GM10847 (cell line): ENCODE measurements around the gene OR2AG2.

Source experiments
- POLR2A ChIP-seq: IDR thresholded peaks from 2 replicates; pipeline ENCODE4 v1.6.1; 2011; ENCODE audit not compliant: insufficient read length; ENCODE audit errors: extremely low read depth

Gene OR2AG2

DNA sequence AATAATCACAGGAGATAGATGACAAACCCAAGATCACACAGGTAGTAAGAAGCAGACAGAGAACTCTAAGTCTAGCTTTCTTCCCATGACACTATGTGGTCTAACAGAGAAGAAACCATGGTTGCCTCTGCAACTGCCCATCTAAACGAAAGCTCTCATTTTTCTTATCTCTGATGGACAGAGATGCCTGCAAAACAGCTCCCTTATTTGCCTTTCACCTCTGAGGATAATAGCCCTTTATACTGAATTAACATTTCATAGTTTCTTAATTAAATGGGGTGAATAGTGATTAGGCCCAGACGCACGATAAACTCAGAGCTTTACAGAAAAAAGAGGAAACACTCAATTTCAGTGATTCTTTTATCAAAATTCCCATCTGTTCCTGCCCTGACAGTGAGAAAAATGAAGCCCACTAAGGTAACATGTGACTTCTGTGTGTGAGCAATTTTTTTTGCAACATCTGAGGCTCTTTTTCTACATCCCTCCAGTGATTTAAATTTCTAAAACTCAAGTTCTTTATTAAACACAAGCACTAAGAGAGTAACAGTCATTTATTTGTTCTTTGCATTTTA, 24.6 kb downstream of the OR2AG2 start:
- no peak for TF ChIP-seq POLR2A

DNA sequence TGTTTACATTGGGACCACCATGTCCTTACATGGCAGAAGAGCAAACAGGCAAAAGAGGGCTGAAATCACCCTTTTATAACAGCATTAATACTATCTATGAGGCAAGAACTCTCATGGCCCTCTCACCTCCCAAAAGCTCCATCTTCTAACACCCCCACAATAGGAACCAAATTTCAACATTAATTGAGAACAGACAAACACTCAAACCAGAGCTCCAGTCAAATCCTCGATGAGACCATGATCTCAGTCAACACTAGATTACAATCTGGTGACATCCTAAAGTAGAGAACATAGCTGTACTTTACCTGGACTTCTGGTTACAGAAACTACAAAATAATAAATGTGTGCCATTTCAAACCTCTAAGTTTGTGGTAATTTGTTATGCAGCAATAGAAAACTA, 25.1 kb downstream of the OR2AG2 start:
- TF ChIP-seq POLR2A = no peak

DNA sequence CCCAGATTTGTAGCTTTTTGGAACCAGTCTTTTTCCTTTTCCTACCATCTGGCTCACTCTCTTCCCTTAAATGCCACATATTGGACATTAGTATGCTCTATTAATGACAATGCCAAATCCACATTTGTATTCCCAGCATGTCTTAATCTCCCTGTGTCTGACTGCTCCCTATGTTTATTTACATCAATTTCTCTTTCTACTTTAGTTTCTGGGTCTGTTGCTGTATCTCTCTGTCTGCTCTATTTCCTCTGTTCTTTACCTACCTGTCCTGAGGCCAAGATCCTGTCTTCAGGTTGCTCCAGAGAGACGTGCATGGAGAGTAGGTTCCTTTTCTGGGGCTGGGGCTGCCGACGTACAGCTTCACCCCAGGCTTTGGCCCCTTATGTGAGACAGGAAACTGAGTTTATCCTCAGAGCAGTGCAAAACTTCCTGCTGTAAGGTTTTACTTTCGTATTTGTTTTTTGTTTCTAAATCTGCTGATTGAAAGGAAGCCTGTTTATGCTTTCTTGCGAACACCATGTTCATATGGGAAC, 25.6 kb downstream of the OR2AG2 start:
- TF ChIP-seq POLR2A = peak; percentile 33

DNA sequence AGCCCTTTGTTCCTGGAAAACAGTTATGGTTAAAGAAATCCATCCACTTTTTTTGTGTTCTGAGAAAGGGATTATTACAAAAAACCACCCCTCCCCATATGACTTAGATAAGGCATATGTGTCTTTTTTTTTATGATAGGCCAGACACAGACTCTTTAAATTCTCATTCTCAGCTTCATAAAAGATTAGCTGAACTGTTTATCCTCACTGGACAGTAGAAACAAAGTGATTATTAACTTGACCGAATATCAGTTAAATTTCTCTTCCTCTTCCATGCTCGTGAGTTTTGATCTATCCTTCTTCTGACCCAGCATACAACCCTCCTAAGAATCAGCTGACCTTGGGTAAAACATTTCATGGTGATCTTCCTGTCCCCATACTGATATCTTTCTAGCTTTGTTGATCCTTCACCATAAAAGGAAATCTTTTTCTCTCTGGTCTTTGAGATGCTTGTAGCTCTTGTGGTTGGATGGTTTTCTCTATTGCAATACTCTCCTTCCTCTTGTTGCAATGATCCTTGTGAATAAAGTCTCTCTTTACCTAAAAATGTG, 26.2 kb downstream of the OR2AG2 start:
- TF ChIP-seq POLR2A = no peak

GRCh38 chr11:6745018-6745417, 26.8 kb downstream of the OR2AG2 start:
- no peak for TF ChIP-seq POLR2A

- TF ChIP-seq POLR2A = no peak
Measured at GRCh38 chr11:6742260-6742659, 29.5 kb downstream of the OR2AG2 start.

DNA sequence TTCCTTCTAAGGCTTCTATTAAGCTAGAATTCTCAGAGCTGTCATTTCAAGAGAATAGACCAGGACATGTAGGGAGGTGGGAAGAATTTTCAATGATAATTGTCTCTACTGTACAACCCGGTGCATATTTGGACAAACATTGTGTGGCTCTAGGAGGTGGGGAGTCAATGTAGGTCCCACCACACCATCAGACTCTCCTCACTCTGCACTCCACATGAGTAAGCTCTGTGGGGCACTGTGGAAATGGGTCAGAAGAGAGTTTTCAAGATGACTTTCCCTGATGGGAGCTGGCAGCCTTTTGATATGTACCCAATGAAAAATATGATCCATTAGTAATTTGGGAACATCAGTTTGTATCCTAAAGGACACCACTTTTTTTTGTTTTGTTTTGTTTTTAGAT, 33.2 kb downstream of the OR2AG2 start:
- no peak for TF ChIP-seq POLR2A

DNA sequence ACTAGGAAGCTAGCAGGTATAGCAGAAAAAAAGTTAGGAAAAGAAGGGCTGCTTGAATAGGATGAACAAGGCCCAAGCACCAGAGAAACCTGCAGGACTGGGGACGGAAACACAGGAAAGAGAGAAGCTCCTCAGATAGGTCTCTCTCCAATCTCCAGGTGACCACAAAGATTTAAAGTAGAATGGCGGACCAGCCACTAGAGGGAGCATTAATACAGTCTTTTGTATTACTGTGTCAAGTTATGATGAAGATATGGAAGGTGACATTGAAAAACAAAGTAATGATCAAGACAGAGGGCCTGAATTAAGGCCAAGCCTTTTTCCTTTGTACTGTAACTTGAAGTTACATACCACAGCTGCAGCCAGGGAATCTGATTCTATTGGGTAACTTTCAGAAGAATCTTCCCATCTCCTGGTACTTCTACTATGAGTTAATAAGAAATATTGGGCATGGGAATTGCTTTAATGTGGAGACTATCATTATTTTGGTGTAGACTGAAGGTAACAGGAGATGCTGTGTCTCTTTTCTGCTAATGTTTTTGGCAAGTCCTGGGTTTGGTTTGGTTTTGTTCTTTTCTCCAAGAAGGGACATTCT, 33.8 kb downstream of the OR2AG2 start:
- no peak for TF ChIP-seq POLR2A

DNA sequence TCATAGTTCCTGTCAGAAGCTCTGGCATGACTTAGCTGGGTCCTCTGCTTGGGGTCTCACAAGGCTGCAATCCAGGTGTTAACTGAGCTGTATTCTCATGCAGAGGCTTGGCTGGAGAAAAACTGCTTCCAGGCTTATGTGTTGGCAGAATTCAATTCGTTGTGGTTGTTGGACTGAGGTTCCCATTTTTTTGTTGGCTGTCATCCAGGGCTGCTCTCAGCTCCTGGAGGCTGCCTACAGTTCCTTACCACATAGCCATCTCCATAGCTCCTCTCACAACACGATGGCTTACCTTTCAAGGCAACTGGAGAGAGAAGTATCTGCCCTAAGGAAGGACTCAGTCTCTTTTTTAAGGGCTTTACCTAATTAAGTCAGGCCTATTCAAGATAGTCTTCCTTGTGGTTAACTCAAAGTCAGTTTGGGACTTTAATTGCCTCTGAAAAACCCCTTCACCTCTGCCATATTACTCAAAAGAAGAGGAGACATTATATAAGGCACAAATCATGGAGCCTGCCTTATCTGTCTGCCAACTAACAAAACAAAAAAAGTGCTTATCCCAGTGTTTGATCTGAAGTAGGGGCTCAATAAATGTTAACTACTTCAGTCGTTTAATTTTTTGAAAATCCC, 35.2 kb downstream of the OR2AG2 start:
- TF ChIP-seq POLR2A = no peak

- TF ChIP-seq POLR2A = no peak
Measured at GRCh38 chr11:6735306-6735705, 36.5 kb downstream of the OR2AG2 start.

DNA sequence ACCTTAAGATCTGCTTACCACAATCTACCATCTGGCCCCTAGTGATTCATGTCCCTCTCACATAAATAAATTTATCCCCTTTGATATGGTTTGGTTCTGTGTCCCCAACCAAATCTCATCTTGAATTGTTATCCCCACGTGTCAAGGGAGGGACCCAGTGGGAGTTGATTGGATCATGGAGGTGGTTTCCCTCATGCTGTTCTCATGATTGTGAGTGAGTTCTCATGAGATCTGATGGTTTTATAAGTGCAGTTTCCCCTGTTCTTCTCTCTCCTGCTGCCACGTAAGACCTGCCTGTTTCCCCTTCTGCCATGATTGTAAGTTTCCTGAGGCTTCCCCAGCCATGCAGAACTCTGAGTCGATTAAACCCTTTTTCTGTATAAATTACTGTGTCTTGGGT, 37.2 kb downstream of the OR2AG2 start:
- no peak for TF ChIP-seq POLR2A

DNA sequence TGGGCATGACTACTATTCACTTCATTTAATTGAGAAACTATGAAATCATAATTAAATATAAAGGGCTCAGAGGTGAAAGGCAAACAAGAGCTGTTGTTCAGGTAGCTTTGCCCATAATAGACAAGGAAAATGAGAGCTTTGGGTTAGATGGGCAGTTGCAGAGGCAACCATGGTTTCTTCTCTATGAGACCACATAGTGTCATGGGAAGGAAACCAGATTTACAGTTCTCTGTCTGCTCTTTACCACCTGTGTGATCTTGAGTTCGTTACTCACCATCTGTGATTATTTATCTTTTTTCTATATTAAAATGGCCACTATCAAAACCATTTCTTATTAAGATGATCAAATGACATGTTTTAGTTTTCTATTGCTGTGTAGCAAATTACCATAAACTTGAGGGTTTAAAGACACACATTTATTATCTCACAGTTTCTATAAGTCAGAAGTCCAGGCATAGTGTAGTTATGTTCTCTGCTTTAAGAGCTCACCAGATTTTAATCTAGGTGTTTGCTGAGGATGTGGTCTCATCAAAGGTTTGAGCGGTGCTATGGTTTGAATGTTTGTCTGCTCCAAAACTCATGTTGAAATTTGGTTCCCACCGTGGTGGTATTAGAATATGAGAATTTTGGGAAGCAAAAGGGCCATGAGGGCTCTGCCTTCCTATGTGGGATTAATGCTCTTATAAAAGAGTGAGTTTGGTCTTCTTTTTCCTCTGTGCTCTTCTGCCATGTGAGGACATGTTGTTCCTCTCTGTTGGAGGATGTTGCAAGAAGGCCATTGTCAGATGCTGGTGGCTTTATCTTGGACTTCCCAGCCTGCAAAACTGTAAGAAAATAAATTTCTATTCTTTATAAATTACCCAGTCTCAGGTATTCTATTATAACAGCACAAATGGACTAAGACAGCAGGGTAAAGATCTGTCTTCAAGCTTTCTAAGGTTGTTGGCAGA, 38.2 kb downstream of the OR2AG2 start:
- no peak for TF ChIP-seq POLR2A

- no peak for TF ChIP-seq POLR2A
Measured at GRCh38 chr11:6727971-6728760, 43.6 kb downstream of the OR2AG2 start.

DNA sequence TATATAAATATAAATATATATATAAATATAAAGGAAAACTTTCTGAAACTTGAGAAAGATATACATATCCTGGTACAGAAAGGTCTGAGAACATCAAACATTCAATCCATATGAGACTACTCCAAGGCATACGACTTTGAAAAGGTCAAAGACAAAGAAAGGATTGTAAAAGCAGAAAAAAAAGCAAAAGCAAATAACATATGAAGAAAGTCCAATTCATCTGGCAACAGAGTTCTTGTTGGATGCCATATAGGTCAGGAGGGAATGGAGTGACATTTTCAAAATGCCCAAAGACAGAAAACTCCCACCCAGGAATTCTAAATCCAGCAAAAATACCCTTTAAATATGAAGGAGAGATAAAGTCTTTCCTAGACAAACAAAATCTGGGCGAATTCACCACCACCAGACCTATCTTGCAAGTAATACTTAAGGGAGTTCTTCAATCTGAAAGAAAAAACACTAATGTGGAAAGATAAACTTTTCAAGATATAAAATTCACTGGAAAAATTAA, 46.3 kb downstream of the OR2AG2 start:
- TF ChIP-seq POLR2A = no peak

DNA sequence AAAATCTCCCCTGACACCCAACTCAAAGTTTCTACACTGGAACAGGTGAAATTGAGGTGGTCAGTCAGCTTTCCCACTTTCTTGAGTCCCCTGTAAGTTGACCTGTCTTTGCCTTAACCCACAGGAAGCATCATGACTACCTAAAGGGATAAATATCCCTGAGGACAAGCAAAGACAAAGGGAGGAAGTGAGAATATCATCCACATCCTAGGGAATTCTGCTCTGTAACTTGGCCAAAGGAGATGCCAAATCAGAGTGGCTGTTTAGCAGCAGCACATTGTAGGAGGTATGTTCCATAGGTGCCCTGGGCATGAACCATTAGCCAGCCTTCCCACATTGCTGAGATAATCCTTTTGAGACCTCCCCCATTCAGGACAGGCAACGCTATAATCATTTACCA, 47.8 kb downstream of the OR2AG2 start:
- TF ChIP-seq POLR2A = no peak

DNA sequence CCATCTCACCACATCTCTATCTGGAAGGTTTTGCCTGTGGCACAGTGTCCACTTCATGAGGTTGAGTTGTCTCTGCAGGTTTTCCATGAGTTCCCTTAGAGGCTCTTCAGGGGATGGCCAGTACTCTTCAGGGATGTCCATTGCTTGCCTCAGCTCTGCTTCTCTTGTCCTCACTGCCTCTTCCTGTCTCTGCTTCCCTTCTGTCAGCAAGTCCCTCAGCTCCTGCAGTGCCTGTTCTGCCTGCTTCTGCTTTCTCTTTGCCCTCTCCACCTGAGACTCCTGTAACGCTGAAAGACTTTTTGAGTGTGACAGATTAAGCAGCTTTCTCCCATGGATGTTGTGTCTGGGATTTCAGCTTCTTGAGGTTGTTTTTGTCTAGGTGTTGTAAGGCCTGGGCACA, 50.4 kb downstream of the OR2AG2 start:
- no peak for TF ChIP-seq POLR2A
